ENCODE results near the gene DVL1.
A peak's percentile ranks its signal among the peaks of the same experiment; 100 is the strongest.

DVL1 gene

GRCh38 chr1:1322418-1322817 is 26.8 kb downstream of the DVL1 start:
- H3K27me3 ChIP-seq (ENCODE audit: insufficient read depth, low read length, poor library complexity, severe bottlenecking), result no peaks in the 10 kb centered on the region
- H3K4me3 ChIP-seq (ENCODE audit: low read length, poor library complexity, severe bottlenecking), result peak overlapping the region; percentile 67
- TF ChIP-seq EZH2phosphoT487 (IDR thresholded peaks at IDR 0.05; ENCODE audit: borderline replicate concordance), result no peak
- TF ChIP-seq, protein P1, sequence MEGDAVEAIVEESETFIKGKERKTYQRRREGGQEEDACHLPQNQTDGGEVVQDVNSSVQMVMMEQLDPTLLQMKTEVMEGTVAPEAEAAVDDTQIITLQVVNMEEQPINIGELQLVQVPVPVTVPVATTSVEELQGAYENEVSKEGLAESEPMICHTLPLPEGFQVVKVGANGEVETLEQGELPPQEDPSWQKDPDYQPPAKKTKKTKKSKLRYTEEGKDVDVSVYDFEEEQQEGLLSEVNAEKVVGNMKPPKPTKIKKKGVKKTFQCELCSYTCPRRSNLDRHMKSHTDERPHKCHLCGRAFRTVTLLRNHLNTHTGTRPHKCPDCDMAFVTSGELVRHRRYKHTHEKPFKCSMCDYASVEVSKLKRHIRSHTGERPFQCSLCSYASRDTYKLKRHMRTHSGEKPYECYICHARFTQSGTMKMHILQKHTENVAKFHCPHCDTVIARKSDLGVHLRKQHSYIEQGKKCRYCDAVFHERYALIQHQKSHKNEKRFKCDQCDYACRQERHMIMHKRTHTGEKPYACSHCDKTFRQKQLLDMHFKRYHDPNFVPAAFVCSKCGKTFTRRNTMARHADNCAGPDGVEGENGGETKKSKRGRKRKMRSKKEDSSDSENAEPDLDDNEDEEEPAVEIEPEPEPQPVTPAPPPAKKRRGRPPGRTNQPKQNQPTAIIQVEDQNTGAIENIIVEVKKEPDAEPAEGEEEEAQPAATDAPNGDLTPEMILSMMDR (conservative IDR thresholded peaks at IDR 0.05; ENCODE audit: low read length), result no peak
- no peaks in the 10 kb centered on the region; the same call in 1 of the 2 replicates for H3K36me3 ChIP-seq (ENCODE audit: insufficient read depth, low read length)
- no peaks in the 10 kb centered on the region for H3K9me2 ChIP-seq (replicated peaks; ENCODE audit: low read depth, low read length)
- no peaks in the 10 kb centered on the region for H3F3A ChIP-seq (ENCODE audit: low read depth)
- peaks cover 73% of the 10 kb centered on the region for H3K79me2 ChIP-seq (ENCODE audit: insufficient read depth, low read length)
- H2AFZ ChIP-seq (ENCODE audit: low read length), result no peak overlapping the region
- no peak overlapping the region for H3K9ac ChIP-seq (ENCODE audit: low read depth, low read length, poor library complexity, severe bottlenecking)
- peaks cover 38% of the 10 kb centered on the region for H3K4me1 ChIP-seq (ENCODE audit: insufficient read depth, low read length, poor library complexity, severe bottlenecking)
- no peaks in the 10 kb centered on the region for H3K9me3 ChIP-seq (ENCODE audit: insufficient read depth, low read depth, low read length)
- H4K20me1 ChIP-seq (ENCODE audit: insufficient read depth, low read length, poor library complexity, severe bottlenecking), result peaks cover 65% of the 10 kb centered on the region
- peak overlapping the region; percentile 85 for H3K4me2 ChIP-seq (ENCODE audit: low read depth, low read length, poor library complexity, severe bottlenecking)

- Histone ChIP-seq H4K20me1 (ENCODE audit: insufficient read depth, low read length, poor library complexity, severe bottlenecking) (peaks cover 62% of the 10 kb centered on the region), H3K4me3 (ENCODE audit: low read length, poor library complexity, severe bottlenecking) (peak overlapping the region; percentile 20), H3K79me2 (ENCODE audit: insufficient read depth, low read length) (peaks cover 71% of the 10 kb centered on the region), H3K36me3 (ENCODE audit: insufficient read depth, low read length) (no peaks in the 10 kb centered on the region; the same call in 1 of the 2 replicates), H3K9me2 (replicated peaks; ENCODE audit: low read depth, low read length) (no peaks in the 10 kb centered on the region), H3K4me1 (ENCODE audit: insufficient read depth, low read length, poor library complexity, severe bottlenecking) (peaks cover 37% of the 10 kb centered on the region), H3K27me3 (ENCODE audit: insufficient read depth, low read length, poor library complexity, severe bottlenecking) (no peaks in the 10 kb centered on the region), H2AFZ (ENCODE audit: low read length) (no peak overlapping the region), H3K9ac (ENCODE audit: low read depth, low read length, poor library complexity, severe bottlenecking) (peak overlapping the region; percentile 12), H3F3A (ENCODE audit: low read depth) (no peaks in the 10 kb centered on the region), H3K9me3 (ENCODE audit: insufficient read depth, low read depth, low read length) (no peaks in the 10 kb centered on the region), H3K4me2 (ENCODE audit: low read depth, low read length, poor library complexity, severe bottlenecking) (peak overlapping the region; percentile 37)
- TF ChIP-seq, protein P1 (conservative IDR thresholded peaks at IDR 0.05; ENCODE audit: low read length), result no peak
- TF ChIP-seq EZH2phosphoT487 (IDR thresholded peaks at IDR 0.05; ENCODE audit: borderline replicate concordance), result no peak
These were observed 27.7 kb downstream of the DVL1 start for GRCh38 chr1:1321477-1321876.

GRCh38 chr1:1320666-1321448 is 28.4 kb downstream of the DVL1 start:
- H3K9me3 ChIP-seq (ENCODE audit: insufficient read depth, low read depth, low read length), result no peaks in the 10 kb centered on the region
- H3K4me2 ChIP-seq (ENCODE audit: low read depth, low read length, poor library complexity, severe bottlenecking), result peak overlapping the region; percentile 37
- TF ChIP-seq, protein P1 (conservative IDR thresholded peaks at IDR 0.05; ENCODE audit: low read length), result no peak
- no peak for TF ChIP-seq EZH2phosphoT487 (IDR thresholded peaks at IDR 0.05; ENCODE audit: borderline replicate concordance)
- peaks cover 31% of the 10 kb centered on the region for H3K4me1 ChIP-seq (ENCODE audit: insufficient read depth, low read length, poor library complexity, severe bottlenecking)
- no peak overlapping the region for H3K4me3 ChIP-seq (ENCODE audit: low read length, poor library complexity, severe bottlenecking)
- H3F3A ChIP-seq (ENCODE audit: low read depth), result no peaks in the 10 kb centered on the region
- no peaks in the 10 kb centered on the region for H3K27me3 ChIP-seq (ENCODE audit: insufficient read depth, low read length, poor library complexity, severe bottlenecking)
- H3K79me2 ChIP-seq (ENCODE audit: insufficient read depth, low read length), result peaks cover 65% of the 10 kb centered on the region
- H3K9ac ChIP-seq (ENCODE audit: low read depth, low read length, poor library complexity, severe bottlenecking), result peak overlapping the region; percentile 12
- H4K20me1 ChIP-seq (ENCODE audit: insufficient read depth, low read length, poor library complexity, severe bottlenecking), result peaks cover 56% of the 10 kb centered on the region
- no peaks in the 10 kb centered on the region for H3K9me2 ChIP-seq (replicated peaks; ENCODE audit: low read depth, low read length)
- no peak overlapping the region for H2AFZ ChIP-seq (ENCODE audit: low read length)
- no peaks in the 10 kb centered on the region; the same call in 1 of the 2 replicates for H3K36me3 ChIP-seq (ENCODE audit: insufficient read depth, low read length)
